Memory B cell (primary cell): ENCODE data around the gene COL9A3.
A peak's percentile ranks its signal among the peaks of the same experiment; 100 is the strongest.

ENCODE experiments used
- ATAC-seq: fragments of 150-1000 bp; cut with Tn5 transposase; 2 replicates; pipeline ENCODE4 v1.10.0; 2021; ENCODE audit warnings: low read depth, mild to moderate bottlenecking, moderate library complexity
- DNase-seq, 2 donors: peaks; one replicate each; pipeline ENCODE4 v3.0.0; 2022; ENCODE audit warnings: low spot score in 2 of 2
- H3K27ac Mint-ChIP-seq: one replicate; pipeline ENCODE4 v1.8.0; 2022; ENCODE audit warnings: mild to moderate bottlenecking, moderate library complexity, mixed read lengths
- H3K27me3 Mint-ChIP-seq: one replicate; pipeline ENCODE4 v1.8.0; 2022; ENCODE audit warnings: mixed read lengths
- H3K36me3 Mint-ChIP-seq: one replicate; pipeline ENCODE4 v1.8.0; 2022; ENCODE audit warnings: mild to moderate bottlenecking, mixed read lengths
- H3K4me1 Mint-ChIP-seq: one replicate; pipeline ENCODE4 v1.8.0; 2022; ENCODE audit warnings: mixed read lengths
- H3K4me3 Mint-ChIP-seq: one replicate; pipeline ENCODE4 v1.8.0; 2022; ENCODE audit warnings: mild to moderate bottlenecking, moderate library complexity, mixed read lengths
- H3K9me3 Mint-ChIP-seq: one replicate; pipeline ENCODE4 v1.8.0; 2022; ENCODE audit warnings: mixed read lengths

COL9A3 gene

DNA sequence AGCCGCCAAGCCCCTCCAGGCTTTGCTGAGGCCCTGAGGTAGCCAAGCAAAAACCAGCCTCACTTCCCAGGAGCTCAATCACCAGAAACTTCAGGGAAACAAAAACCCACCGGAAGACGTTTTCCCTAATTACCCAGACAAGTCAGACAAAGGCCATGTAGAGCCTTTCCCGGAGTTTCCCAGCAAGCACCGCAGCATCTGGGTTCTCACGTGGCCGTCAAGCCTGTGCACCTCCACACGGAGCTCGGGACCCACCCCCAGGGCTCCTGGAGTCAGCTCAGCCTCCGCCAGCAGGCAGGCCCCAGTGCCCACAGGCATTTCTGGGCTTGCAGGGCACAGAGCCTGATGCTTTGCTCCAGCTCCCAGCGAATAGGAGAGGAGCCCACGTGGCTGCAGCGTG lies 30.7 kb upstream of the COL9A3 start:
- Mint-ChIP-seq H3K4me3 (no peak overlapping the region), H3K27me3 (no peaks in the 10 kb centered on the region), H3K4me1 (peaks cover 4% of the 10 kb centered on the region), H3K27ac (no peak overlapping the region), H3K9me3 (no peaks in the 10 kb centered on the region), H3K36me3 (no peaks in the 10 kb centered on the region)
- DNase-seq (no peak), ATAC-seq (no peak)

DNA sequence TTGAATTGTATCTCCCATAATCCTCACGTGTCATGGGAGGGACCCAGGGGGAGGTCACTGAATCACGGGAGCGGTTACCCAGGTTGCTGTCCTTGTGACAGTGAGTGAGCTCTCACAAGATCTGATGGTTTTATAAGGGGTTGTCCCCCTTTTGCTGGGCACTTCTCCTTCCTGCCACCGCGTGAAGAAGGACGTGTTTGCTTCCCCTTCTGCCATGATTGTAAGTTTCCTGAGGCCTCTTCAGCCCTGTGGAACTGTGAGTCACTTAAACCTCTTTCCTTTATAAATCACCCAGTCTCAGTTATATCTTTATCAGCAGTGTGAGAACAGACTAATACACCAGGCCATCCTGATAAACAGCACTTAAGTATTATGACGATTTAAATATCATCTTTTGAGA lies 29.5 kb upstream of the COL9A3 start:
- H3K36me3 Mint-ChIP-seq, result no peaks in the 10 kb centered on the region
- no peaks in the 10 kb centered on the region for H3K27me3 Mint-ChIP-seq
- no peak overlapping the region for H3K27ac Mint-ChIP-seq
- ATAC-seq (no peak), DNase-seq (no peak)
- no peaks in the 10 kb centered on the region for H3K9me3 Mint-ChIP-seq
- peaks cover 8% of the 10 kb centered on the region for H3K4me1 Mint-ChIP-seq
- no peak overlapping the region for H3K4me3 Mint-ChIP-seq

DNA sequence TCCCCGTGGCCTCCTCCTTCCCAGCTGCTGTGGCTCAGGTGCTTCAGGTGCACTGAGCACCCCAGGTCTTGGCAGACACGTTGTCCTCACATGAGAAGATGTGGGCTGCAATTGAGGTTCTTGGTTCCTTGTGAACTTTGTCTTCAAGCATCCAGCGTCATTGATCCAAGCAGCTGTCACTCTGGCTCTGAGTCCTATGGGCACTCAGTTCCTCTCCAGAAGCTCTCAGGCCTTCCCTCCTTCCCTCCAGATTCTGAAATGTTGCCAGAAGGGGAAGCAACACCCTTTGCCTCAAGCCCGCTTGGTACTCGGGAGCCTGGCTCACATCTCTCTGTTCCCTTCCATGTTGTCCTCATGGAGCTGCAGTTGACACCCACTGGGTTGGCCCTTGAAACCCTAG lies 29.0 kb upstream of the COL9A3 start:
- Mint-ChIP-seq H3K4me1 (peaks cover 5% of the 10 kb centered on the region), H3K27me3 (no peaks in the 10 kb centered on the region), H3K36me3 (no peaks in the 10 kb centered on the region), H3K9me3 (no peaks in the 10 kb centered on the region), H3K4me3 (no peak overlapping the region), H3K27ac (no peak overlapping the region)
- no peak for ATAC-seq
- no peak for DNase-seq

DNA sequence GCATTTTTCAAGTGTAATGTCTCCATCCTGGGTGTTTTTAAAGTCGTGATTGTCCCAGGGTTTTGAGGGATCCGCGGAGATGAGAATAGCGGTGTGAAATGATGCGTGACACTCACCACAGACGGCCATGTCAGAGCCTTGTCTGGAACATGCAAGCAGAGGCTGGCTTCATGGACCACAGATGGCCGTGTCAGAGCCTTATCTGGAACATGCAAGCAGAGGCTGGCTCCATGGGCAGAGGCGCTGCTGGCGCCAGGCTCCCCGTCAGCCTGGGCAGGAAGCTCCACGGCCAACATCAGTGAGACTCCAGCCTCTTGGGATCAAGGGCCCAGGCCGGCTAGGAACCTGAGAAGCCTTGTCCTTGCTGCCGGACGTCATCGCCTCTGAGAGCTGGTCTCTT lies 28.2 kb upstream of the COL9A3 start:
- no peak overlapping the region for H3K4me3 Mint-ChIP-seq
- no peak overlapping the region for H3K27ac Mint-ChIP-seq
- DNase-seq, result no peak
- H3K9me3 Mint-ChIP-seq, result no peaks in the 10 kb centered on the region
- no peak for ATAC-seq
- H3K4me1 Mint-ChIP-seq, result peaks cover 9% of the 10 kb centered on the region
- H3K36me3 Mint-ChIP-seq, result no peaks in the 10 kb centered on the region
- no peaks in the 10 kb centered on the region for H3K27me3 Mint-ChIP-seq

DNA sequence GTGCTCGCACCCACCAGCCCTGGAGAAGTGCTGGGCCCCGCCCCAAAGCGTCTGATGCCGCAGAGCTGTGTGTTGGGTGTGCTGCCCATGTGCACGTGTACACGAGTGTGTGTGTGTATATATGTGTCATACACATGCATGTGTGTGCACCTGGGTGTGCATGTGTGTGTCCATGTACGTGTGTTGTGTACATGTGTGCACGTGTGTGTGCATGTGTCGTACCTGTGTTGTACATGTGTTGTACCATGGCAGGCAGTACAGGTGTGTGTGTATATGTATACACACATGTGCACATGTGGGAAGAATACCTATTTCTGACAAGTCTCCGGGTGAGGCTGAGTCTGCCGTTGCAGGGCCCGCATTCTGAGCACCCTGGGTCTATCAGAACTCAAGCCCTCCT lies 26.8 kb upstream of the COL9A3 start:
- H3K9me3 Mint-ChIP-seq, result no peaks in the 10 kb centered on the region
- peaks cover 9% of the 10 kb centered on the region for H3K4me1 Mint-ChIP-seq
- H3K27ac Mint-ChIP-seq, result no peak overlapping the region
- H3K27me3 Mint-ChIP-seq, result no peaks in the 10 kb centered on the region
- no peaks in the 10 kb centered on the region for H3K36me3 Mint-ChIP-seq
- no peak for DNase-seq
- no peak for ATAC-seq
- H3K4me3 Mint-ChIP-seq, result no peak overlapping the region

DNA sequence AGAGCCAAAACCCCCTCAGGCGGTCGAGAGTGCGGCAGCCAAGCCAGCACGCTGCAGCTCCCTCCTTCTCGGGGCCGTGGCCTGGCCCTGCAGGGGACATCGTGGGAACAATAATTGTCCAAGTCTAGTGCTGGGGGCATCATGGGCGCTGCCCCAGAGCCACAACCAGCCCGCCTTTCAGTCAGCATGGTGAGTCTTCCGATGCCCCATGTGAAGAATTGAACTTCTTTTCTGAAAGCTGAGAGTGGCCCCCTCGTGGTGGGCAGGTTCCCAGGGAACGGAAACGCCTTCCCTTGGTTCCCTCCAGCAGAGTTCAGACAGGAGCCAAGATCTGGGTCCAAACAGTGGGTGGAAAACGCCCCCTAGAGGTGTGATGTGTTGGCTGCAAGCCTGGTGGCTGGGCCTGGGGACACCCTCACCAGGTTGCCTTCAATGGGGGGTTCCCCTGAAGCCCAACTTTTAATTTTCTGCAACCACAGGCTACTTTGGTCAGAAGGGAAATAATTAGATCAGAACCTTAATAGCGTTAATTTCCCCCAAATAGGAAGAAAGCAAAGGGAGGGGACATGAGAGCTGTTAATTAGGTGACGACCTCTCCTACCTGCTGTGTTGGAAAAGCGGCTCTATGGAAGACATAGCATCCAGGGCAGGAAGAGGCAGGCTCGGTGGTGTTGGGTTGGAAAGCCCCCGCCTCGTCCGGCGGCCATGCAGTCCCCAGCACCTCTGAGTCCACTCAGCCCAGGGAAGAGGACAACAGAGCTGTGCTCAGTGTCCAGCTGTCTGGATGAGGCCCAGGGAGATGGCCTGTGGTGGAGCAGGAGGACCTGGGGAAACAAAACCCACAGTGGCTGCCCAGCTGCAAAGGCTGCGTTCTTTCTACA lies 25.3 kb upstream of the COL9A3 start:
- peak; percentile 59 to 65 for DNase-seq
- H3K27ac Mint-ChIP-seq, result no peak overlapping the region
- H3K9me3 Mint-ChIP-seq, result no peaks in the 10 kb centered on the region
- no peak overlapping the region for H3K4me3 Mint-ChIP-seq
- peaks cover 12% of the 10 kb centered on the region for H3K4me1 Mint-ChIP-seq
- H3K27me3 Mint-ChIP-seq, result no peaks in the 10 kb centered on the region
- no peak for ATAC-seq
- H3K36me3 Mint-ChIP-seq, result no peaks in the 10 kb centered on the region

DNA sequence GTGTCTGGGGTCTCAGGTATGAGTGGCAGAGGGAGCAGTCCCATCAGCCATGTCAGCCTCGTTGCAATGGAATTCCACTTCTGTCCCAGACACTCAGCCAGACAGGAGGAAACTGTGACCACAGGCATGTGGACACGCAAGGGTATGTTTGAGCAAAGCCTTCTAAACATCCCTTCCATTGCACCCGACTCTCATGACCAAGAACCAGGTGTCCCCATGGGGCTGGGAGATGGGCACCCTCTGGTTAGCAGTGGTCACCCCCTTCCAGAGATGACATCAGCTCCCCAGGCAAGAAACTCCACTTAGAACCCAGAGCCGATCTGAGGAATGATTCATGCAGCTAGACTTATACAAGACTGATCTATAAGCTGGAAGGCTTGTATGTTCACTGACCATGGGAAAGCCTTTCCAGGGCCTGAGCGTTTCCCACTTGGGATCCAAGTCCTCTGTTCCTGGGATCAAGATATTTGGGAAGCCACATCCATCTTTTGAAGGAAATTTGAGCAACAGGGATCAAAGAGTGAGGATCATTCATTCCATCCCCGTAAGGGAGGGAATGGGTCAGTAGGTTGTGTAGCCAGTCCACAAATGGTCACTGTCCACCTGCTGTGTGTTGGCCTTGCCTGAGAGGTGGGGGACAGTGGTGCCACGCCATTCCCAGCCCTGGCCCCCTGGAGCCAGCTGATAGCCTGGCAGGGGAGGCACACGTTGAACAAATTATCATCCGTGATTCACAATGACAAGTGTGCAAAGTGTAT lies 24.5 kb upstream of the COL9A3 start:
- ATAC-seq (no peak), DNase-seq (no peak)
- H3K36me3 Mint-ChIP-seq, result no peaks in the 10 kb centered on the region
- H3K27me3 Mint-ChIP-seq, result no peaks in the 10 kb centered on the region
- peaks cover 15% of the 10 kb centered on the region for H3K4me1 Mint-ChIP-seq
- H3K4me3 Mint-ChIP-seq, result no peak overlapping the region
- H3K9me3 Mint-ChIP-seq, result no peaks in the 10 kb centered on the region
- peak overlapping the region; percentile 67 for H3K27ac Mint-ChIP-seq

DNA sequence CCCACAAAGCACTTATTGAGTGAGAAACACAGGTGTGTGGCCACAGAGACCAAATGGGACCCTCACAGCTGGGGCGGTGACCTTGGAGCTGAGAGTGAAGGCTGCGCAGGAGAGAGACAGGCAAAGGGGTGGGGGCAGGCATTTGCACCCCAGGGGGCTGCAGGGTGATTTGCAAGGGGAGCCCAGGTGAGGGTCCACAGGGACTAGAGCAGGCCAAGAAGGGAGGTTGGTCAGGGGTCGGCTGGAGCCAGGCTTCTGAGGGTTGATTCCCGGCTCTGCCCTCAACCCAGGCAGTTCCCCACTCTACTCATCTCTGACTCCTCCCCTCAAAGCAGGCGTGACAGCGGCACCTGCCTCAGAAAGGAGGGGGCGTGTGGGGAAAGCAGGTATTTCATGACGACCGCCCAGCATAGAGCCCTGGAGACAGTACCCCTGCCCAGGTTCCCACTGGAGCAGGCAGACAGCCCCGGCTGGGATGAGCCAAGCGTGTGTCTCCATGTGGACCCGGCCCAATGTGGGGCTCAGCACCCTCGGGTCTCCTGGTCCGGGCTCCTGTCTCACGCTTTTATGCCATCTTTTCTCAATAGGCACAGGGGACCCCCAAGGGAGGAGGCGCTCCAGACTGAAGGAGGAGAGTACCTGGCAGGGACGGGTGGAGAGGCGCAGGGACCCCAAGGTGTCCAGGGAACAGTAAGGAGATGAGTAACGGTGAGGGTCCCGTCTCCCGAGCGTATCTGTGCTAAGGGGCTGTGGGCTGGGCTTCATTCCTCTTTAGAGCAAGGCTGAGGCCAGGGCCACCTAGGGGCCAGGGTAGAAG lies 23.7 kb upstream of the COL9A3 start:
- Mint-ChIP-seq H3K4me3 (peak overlapping the region; percentile 44), H3K9me3 (no peaks in the 10 kb centered on the region), H3K27me3 (no peaks in the 10 kb centered on the region), H3K27ac (peak overlapping the region; percentile 85), H3K36me3 (no peaks in the 10 kb centered on the region), H3K4me1 (peaks cover 18% of the 10 kb centered on the region)
- ATAC-seq, result no peak
- peak in 1 of 2 donors; percentile 50 for DNase-seq

DNA sequence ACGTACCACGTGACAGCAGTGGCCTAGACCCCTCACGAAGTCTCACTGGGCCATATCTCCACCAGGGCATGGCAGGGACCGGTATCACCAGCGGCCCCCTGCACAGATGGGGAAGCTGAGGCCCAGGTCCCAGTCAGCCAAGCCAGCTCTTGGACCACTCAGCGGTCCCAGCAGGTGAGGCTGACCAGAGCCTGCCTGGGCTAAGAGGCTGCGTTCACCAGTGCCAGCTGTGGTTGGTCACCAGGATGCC lies 23.2 kb upstream of the COL9A3 start:
- Mint-ChIP-seq H3K4me1 (peaks cover 18% of the 10 kb centered on the region), H3K4me3 (peak overlapping the region; percentile 44), H3K27me3 (no peaks in the 10 kb centered on the region), H3K9me3 (no peaks in the 10 kb centered on the region), H3K27ac (peak overlapping the region; percentile 85), H3K36me3 (peaks cover 4% of the 10 kb centered on the region)
- ATAC-seq (no peak), DNase-seq (peak in 1 of 2 donors; percentile 50)

DNA sequence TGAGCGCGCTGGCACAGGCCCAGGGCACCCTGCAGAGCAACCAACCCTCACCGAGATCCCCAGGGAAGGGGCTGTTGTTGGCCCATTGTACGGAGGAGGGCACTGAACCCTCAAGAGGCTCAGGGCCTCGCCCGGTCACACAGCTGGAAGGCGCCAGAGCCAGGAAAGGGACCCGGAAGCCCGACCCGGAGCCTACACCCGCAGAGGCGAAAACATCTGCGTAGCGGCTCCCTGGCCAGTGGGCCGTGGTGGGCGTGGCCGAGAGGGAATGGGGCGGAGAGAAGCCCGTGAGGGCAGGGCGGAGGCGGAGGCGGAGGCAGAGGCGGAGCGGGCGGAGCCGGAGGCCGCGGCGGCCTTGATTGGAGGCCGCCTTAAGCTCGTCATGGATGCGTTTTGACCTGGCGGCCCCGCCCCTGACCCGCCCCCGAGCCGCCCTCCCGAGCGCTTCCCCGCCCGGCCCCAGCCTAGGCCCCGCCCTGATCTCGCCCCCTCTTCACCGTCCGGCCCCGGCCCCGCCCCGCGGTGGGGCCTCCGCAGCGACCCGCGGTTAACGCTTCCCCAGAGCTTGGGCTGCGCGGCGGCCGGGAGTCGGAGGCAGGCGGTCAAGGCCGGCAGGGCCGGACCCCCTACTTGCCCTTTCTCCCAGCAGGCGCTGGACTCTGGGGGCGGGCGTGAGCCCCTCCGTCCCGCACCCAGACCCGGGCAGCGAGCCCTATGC lies 22.7 kb upstream of the COL9A3 start:
- Mint-ChIP-seq H3K36me3 (peaks cover 5% of the 10 kb centered on the region), H3K9me3 (no peaks in the 10 kb centered on the region), H3K27ac (peak overlapping the region; percentile 85), H3K27me3 (no peaks in the 10 kb centered on the region), H3K4me1 (peaks cover 20% of the 10 kb centered on the region), H3K4me3 (peak overlapping the region; percentile 82)
- DNase-seq (peak; percentile 98 to 99), ATAC-seq (peak; percentile 75)

DNA sequence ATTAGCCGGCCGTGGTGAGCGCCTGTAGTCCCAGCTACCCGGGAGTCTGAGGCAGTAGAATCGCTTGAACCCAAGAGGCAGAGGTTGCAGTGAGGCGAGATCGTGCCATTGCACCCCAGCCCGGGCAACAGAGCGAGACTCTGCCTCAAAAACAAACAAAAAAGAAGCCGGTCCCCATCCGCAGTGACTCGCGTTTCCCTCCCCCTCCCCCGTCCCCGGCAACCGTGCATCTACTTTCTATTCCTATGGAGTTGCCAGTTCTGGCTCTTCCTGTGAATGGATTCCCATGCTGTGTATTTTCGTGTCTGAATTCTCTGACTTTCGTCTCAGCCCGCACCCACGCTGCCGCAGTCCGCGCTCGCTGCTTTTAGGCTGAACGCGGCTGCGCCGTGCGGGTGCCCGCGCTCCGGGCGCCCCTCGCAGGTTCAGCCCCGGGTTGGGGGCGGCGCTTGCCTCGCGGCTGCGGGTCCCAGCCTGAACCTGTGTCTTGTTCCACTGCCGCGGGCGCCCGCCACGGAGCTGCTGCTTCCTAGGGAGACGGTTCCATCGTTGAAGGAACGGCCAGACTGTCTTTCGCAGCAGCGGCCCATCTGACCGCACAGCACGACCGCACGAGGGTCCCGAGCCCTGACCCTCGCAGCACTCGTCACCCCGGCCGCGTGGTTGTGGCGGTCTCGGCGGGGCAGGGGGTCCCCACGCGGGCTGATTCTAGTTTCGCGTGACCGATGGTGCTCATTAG lies 21.7 kb upstream of the COL9A3 start:
- peak overlapping the region; percentile 82 for H3K4me3 Mint-ChIP-seq
- peaks cover 20% of the 10 kb centered on the region for H3K4me1 Mint-ChIP-seq
- H3K27me3 Mint-ChIP-seq, result no peaks in the 10 kb centered on the region
- peaks cover 7% of the 10 kb centered on the region for H3K36me3 Mint-ChIP-seq
- peak overlapping the region; percentile 85 for H3K27ac Mint-ChIP-seq
- no peaks in the 10 kb centered on the region for H3K9me3 Mint-ChIP-seq
- ATAC-seq (no peak), DNase-seq (peak in 1 of 2 donors; percentile 64)

DNA sequence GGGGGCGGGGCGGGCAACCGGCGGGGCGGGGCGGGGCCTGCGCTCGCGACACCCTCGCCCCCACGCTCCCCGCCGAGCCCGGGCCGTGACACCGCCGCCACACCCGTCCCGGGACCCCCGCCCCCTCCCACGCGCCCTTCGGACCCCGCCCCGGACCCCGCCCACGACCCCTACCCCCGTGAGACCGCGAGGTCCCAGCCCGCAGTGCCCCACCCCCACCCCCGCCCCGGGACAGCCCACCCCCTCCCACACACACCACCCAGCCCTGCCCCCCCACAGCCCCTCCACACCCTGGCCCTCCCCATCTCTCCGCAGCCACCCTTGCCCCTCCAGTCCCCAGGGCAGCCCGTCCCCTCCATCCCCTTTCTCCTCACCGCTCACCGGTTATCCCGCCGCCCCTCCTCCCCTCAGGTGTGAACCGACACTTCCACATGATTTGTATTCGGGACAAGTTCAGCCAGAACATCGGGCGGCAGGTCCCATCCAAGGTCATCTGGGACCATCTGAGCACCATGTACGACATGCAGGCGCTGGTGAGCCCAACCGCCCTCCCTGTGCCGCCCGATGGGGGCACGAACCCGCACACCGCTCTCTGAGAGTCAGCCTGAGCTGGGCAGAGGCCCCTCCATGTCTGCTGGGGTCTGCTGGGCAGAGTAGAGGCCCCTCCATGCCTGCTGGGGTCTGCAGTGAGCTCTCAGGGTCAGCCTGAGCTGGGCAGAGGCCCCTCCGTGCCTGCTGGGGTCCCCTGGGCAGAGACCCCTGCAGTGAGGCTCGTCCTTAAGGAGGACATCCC lies 20.0 kb upstream of the COL9A3 start:
- ATAC-seq, result no peak
- H3K36me3 Mint-ChIP-seq, result peaks cover 9% of the 10 kb centered on the region

More for the DNA sequence above, 20.0 kb upstream of the COL9A3 start:
- H3K4me1 Mint-ChIP-seq, result peaks cover 16% of the 10 kb centered on the region
- DNase-seq, result no peak
- no peaks in the 10 kb centered on the region for H3K9me3 Mint-ChIP-seq
- no peaks in the 10 kb centered on the region for H3K27me3 Mint-ChIP-seq
- H3K4me3 Mint-ChIP-seq, result peak overlapping the region; percentile 93
- peak overlapping the region; percentile 90 for H3K27ac Mint-ChIP-seq
